GM23248 (cell line): ENCODE measurements around the gene ARID4B. TPM values are rescaled to one million over a fixed set of nuclear protein-coding genes. Genes with fewer than 3 reads are reported as not detected.

Experiments
- DNase-seq: peaks from one replicate; pipeline ENCODE4 v3.0.0-alpha.2; 2015
- H2AFZ ChIP-seq: fragments of 200-600 bp; sonication (generic); 2 replicates; pipeline ENCODE4 v1.6.1; 2016; ENCODE audit warnings: antibody characterized with exemption
- H3F3A ChIP-seq: fragments of 200-600 bp; sonication (generic); 2 replicates; pipeline ENCODE4 v1.6.1; 2016; ENCODE audit warnings: mild to moderate bottlenecking, antibody characterized with exemption, mixed run types; ENCODE audit not compliant: insufficient read depth
- H3K27ac ChIP-seq: fragments of 200-600 bp; sonication (generic); 2 replicates; pipeline ENCODE4 v1.5.1; 2016; ENCODE audit warnings: mild to moderate bottlenecking
- H3K27me3 ChIP-seq: fragments of 200-600 bp; sonication (generic); replicated peaks from 2 replicates; pipeline ENCODE4 v1.6.1; 2016; ENCODE audit warnings: mild to moderate bottlenecking; ENCODE audit not compliant: insufficient read depth
- H3K36me3 ChIP-seq: fragments of 200-600 bp; sonication (generic); 2 replicates; pipeline ENCODE4 v1.6.1; 2016; ENCODE audit warnings: low read depth, mild to moderate bottlenecking
- H3K4me1 ChIP-seq: fragments of 200-600 bp; sonication (generic); 2 replicates; pipeline ENCODE4 v1.6.1; 2016; ENCODE audit warnings: mild to moderate bottlenecking; ENCODE audit not compliant: insufficient read depth
- H3K4me2 ChIP-seq: fragments of 200-600 bp; sonication (generic); one replicate; pipeline ENCODE4 v1.6.1; 2016; ENCODE audit warnings: mild to moderate bottlenecking; ENCODE audit not compliant: unreplicated experiment
- H3K4me3 ChIP-seq: fragments of 200-600 bp; sonication (generic); 2 replicates; pipeline ENCODE4 v1.5.1; 2016; ENCODE audit warnings: mild to moderate bottlenecking
- H3K79me2 ChIP-seq: fragments of 200-600 bp; sonication (generic); 2 replicates; pipeline ENCODE4 v1.6.1; 2016; ENCODE audit warnings: mild to moderate bottlenecking; ENCODE audit not compliant: insufficient read depth
- H3K9ac ChIP-seq: fragments of 200-600 bp; sonication (generic); 2 replicates; pipeline ENCODE4 v1.6.1; 2016; ENCODE audit warnings: mild to moderate bottlenecking
- H3K9me2 ChIP-seq: fragments of 200-600 bp; sonication (generic); 2 replicates; pipeline ENCODE4 v1.6.1; 2016; ENCODE audit warnings: mixed run types, mild to moderate bottlenecking, moderate library complexity; ENCODE audit not compliant: insufficient read depth
- H3K9me3 ChIP-seq: fragments of 200-600 bp; sonication (generic); one replicate; pipeline ENCODE4 v1.6.1; 2017; ENCODE audit warnings: low read depth
- H4K20me1 ChIP-seq: fragments of 200-600 bp; sonication (generic); 2 replicates; pipeline ENCODE4 v1.6.0; 2016; ENCODE audit not compliant: insufficient read depth
- EZH2 ChIP-seq: fragments of 200-600 bp; sonication (generic); IDR thresholded peaks from 2 replicates; pipeline ENCODE4 v1.6.1; 2018; ENCODE audit warnings: antibody characterized with exemption, mild to moderate bottlenecking; ENCODE audit not compliant: insufficient read depth, poor library complexity, severe bottlenecking
- EZH2phosphoT487 ChIP-seq: fragments of 200-600 bp; sonication (generic); IDR thresholded peaks from 2 replicates; pipeline ENCODE4 v1.6.1; 2018; ENCODE audit warnings: antibody characterized with exemption, moderate library complexity, mild to moderate bottlenecking, low read depth; ENCODE audit not compliant: insufficient read depth
- WGBS, 2 experiments: methylation state at CpG; one replicate each; pipeline ENCODE4 v1.1.6; 2015 to 2017; ENCODE audit warnings: low lambda C conversion rate in 2 of 2, low coverage in 1 of 2; ENCODE audit errors: missing lambda C conversion rate in 2 of 2; 5-methylcytosine and 5-hydroxymethylcytosine counted together
- in situ Hi-C: fragments of 300-500 bp; cut with MboI; formaldehyde crosslinking; loops from 2 replicates; pipeline ENCODE4 v1.15.0; 2020
- polyA plus RNA-seq: library from polyadenylated mRNA; unstranded; fragments of >200 nt; fragmentation: Nextera tagmentation; extraction: Ambion mirVana; gene quantifications from 2 replicates; pipeline ENCODE4 v1.2.1, GENCODE V29; 2016
- total RNA-seq: library from RNA; depleted of rRNA; stranded (reverse); fragments of >200 nt; shearing (Covaris generic); gene quantifications from 2 replicates; pipeline ENCODE4 v1.2.3, GENCODE V29; 2014

Gene ARID4B
- total and polyA plus RNA-seq, 2 experiments from 2014 or later = 17.8 to 25.6 TPM

DNA sequence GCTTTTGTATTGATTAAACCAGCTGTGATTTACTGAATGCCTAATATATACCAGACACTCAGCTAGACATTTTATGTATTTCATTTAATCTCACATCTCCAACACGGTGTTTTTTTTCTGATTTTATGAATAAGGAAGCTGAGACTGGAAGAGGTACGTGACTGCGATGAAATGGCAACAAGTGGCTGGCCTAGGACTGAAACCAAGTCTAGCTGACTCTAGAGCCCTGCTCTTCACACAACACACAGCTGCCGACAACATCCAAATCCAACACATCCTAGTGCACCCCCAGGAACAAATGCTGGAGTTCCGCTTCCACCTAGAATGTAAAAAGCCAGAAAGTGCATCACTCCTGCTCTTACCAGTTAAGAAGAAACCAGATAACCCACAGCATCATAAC, 188.7 kb downstream of the ARID4B start:
- Histone ChIP-seq H3K4me3 (no peak overlapping the region), H3K4me1 (no peaks in the 10 kb centered on the region), H3K36me3 (peaks cover 45% of the 10 kb centered on the region), H3K9me2 (no peaks in the 10 kb centered on the region), H3K27me3 (no peaks in the 10 kb centered on the region), H3F3A (peaks cover 12% of the 10 kb centered on the region), H3K9ac (no peak overlapping the region), H3K9me3 (no peaks in the 10 kb centered on the region), H3K27ac (no peak overlapping the region), H3K79me2 (peaks cover 51% of the 10 kb centered on the region), H3K4me2 (no peak overlapping the region), H2AFZ (no peak overlapping the region), H4K20me1 (no peaks in the 10 kb centered on the region)
- in situ Hi-C loops = no loop called here
- 90 to 94% methylated on average over 5 of the region's 5 CpGs for WGBS, 2 experiments
- TF ChIP-seq EZH2 = no peak
- no peak for TF ChIP-seq EZH2phosphoT487
- no peak for DNase-seq

DNA sequence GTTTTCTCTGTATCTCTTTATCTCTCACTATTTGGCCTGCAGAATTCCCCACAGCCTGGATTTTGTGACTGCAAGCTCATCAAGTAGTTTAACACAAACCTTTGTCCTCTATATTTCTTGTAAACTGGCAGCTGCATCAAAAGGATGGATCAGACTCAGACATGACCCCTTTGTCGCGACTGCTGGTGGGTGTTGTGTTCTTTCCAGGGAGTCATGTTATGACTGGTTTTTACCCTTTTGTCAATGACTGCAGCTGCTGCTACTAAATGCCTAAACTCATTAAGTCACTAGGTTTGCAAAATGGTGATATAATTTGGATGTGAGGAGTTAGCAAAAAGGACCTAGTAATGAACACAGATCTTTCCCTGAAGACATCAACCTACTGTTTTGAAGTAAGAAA, 189.2 kb downstream of the ARID4B start:
- H3K27me3 ChIP-seq = no peaks in the 10 kb centered on the region
- no peaks in the 10 kb centered on the region for H4K20me1 ChIP-seq
- H3K36me3 ChIP-seq = peaks cover 46% of the 10 kb centered on the region
- H3K9ac ChIP-seq = no peak overlapping the region
- no peak for DNase-seq
- H3K4me1 ChIP-seq = no peaks in the 10 kb centered on the region
- peaks cover 12% of the 10 kb centered on the region for H3F3A ChIP-seq
- no peaks in the 10 kb centered on the region for H3K9me3 ChIP-seq
- 88% methylated on average over 2 of the region's 2 CpGs for WGBS, 2 experiments
- H3K79me2 ChIP-seq = peaks cover 46% of the 10 kb centered on the region
- H3K4me3 ChIP-seq = no peak overlapping the region
- in situ Hi-C loops = no loop called here
- no peak overlapping the region for H3K27ac ChIP-seq
- no peaks in the 10 kb centered on the region for H3K9me2 ChIP-seq
- no peak overlapping the region for H2AFZ ChIP-seq
- TF ChIP-seq EZH2 = no peak
- TF ChIP-seq EZH2phosphoT487 = no peak
- no peak overlapping the region for H3K4me2 ChIP-seq

GRCh38 chr1:235136111-235136510, 191.9 kb downstream of the ARID4B start:
- Histone ChIP-seq H2AFZ (no peak overlapping the region), H3K4me3 (no peak overlapping the region), H3K9me3 (no peaks in the 10 kb centered on the region), H3F3A (peaks cover 29% of the 10 kb centered on the region), H4K20me1 (no peaks in the 10 kb centered on the region), H3K4me1 (no peaks in the 10 kb centered on the region), H3K4me2 (no peak overlapping the region), H3K36me3 (peaks cover 34% of the 10 kb centered on the region), H3K9ac (no peak overlapping the region), H3K9me2 (no peaks in the 10 kb centered on the region), H3K27ac (no peak overlapping the region), H3K27me3 (no peaks in the 10 kb centered on the region), H3K79me2 (peaks cover 21% of the 10 kb centered on the region; the same call in 1 of the 2 replicates)
- TF ChIP-seq EZH2 (no peak), EZH2phosphoT487 (no peak)
- no peak for DNase-seq
- in situ Hi-C loops = no loop called here
- 58% methylated on average over 4 of the region's 4 CpGs for WGBS, 2 experiments

DNA sequence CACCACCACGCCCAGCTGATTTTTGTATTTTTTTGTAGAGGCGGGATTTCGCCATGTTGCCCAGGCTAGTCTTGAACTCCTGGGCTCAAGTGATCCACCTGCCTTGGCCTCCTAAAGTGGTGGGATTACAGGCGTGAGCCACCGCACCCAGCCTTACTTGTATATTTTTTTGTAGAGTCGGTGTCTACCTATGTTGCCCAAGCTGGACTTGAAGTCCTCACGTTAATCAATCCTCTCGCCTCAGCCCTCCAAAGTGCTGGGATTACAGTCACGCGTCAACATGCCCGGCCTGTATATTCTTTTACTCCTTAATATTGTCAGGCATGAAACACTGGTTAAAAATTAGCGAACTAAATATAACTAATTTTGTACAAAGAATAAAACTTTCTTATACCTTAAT, 193.8 kb downstream of the ARID4B start:
- no peak for TF ChIP-seq EZH2
- no peak for TF ChIP-seq EZH2phosphoT487
- H3K27ac ChIP-seq = no peak overlapping the region
- DNase-seq = no peak
- in situ Hi-C loops = no loop called here
- H3K27me3 ChIP-seq = no peaks in the 10 kb centered on the region
- no peaks in the 10 kb centered on the region for H3K9me2 ChIP-seq
- H3K79me2 ChIP-seq = peaks cover 15% of the 10 kb centered on the region; the same call in 1 of the 2 replicates
- WGBS, 2 experiments = 96 to 97% methylated on average over 12 of the region's 12 CpGs
- peaks cover 33% of the 10 kb centered on the region for H3K36me3 ChIP-seq
- H3K4me1 ChIP-seq = no peaks in the 10 kb centered on the region
- no peak overlapping the region for H3K4me3 ChIP-seq
- no peak overlapping the region for H2AFZ ChIP-seq
- H3F3A ChIP-seq = peaks cover 39% of the 10 kb centered on the region
- H3K9ac ChIP-seq = no peak overlapping the region
- no peaks in the 10 kb centered on the region for H3K9me3 ChIP-seq
- H3K4me2 ChIP-seq = no peak overlapping the region
- no peaks in the 10 kb centered on the region for H4K20me1 ChIP-seq

GRCh38 chr1:235133086-235133485, 194.9 kb downstream of the ARID4B start:
- no peak overlapping the region for H3K27ac ChIP-seq
- DNase-seq = no peak
- no peak for TF ChIP-seq EZH2phosphoT487
- no peak for TF ChIP-seq EZH2

More at GRCh38 chr1:235133086-235133485, 194.9 kb downstream of the ARID4B start:
- H3K27me3 ChIP-seq = no peaks in the 10 kb centered on the region
- peaks cover 41% of the 10 kb centered on the region for H3F3A ChIP-seq
- H3K36me3 ChIP-seq = peaks cover 30% of the 10 kb centered on the region
- 44 to 50% methylated on average over 3 of the region's 3 CpGs for WGBS, 2 experiments
- H3K9me3 ChIP-seq = no peaks in the 10 kb centered on the region
- H4K20me1 ChIP-seq = no peaks in the 10 kb centered on the region
- in situ Hi-C loops = no loop called here
- no peak overlapping the region for H3K4me2 ChIP-seq
- H3K9ac ChIP-seq = no peak overlapping the region
- no peak overlapping the region for H2AFZ ChIP-seq
- no peaks in the 10 kb centered on the region for H3K9me2 ChIP-seq
- H3K79me2 ChIP-seq = peaks cover 10% of the 10 kb centered on the region
- H3K4me3 ChIP-seq = no peak overlapping the region
- no peaks in the 10 kb centered on the region for H3K4me1 ChIP-seq
